CD4-positive, alpha-beta T cell (primary cell): ENCODE measurements around the gene FHDC1. TPM values are rescaled to one million over a fixed set of nuclear protein-coding genes. Genes with fewer than 3 reads are reported as not detected.

ENCODE experiments used
- ATAC-seq: fragments of 200-7000 bp; cut with Tn5 transposase; one replicate; pipeline ENCODE4 v1.10.0; 2022; ENCODE audit warnings: mild to moderate bottlenecking; ENCODE audit not compliant: poor library complexity
- CTCF ChIA-PET: fragments of 350-600 bp; sonication (Branson Sonifier 250); formaldehyde crosslinking; loops from one replicate; lab custom pipeline; 2021; ENCODE audit warnings: antibody characterized with exemption, inconsistent platforms; lab: Charles Lee
- POLR2A ChIA-PET: fragments of 350-600 bp; sonication (Branson Sonifier 250); formaldehyde crosslinking; loops from one replicate; lab custom pipeline; 2021; ENCODE audit warnings: antibody characterized with exemption, inconsistent platforms; lab: Charles Lee
- DNase-seq, 14 experiments: peaks; one replicate each; pipeline ENCODE4 v3.0.0-alpha.2; 2013 to 2020; ENCODE audit warnings: mixed read lengths in 2 of 14
- H3K27ac ChIP-seq, 2 donors: one replicate each; pipeline versions ENCODE4 v1.5.1 to v1.7.0; 2013; ENCODE audit warnings: low read length in 2 of 2, low read depth in 1 of 2, mild to moderate bottlenecking in 1 of 2
- H3K27me3 ChIP-seq, 2 experiments: 1 replicate in 1 of 2; 2 replicates in 1 of 2; pipeline versions ENCODE4 v1.6.1 to v1.7.0; 2013; ENCODE audit warnings: low read length in 2 of 2, control low read depth in 1 of 2, mild to moderate bottlenecking in 1 of 2, moderate library complexity in 1 of 2; ENCODE audit not compliant: insufficient read depth in 2 of 2, control insufficient read depth in 1 of 2
- H3K36me3 ChIP-seq: one replicate; pipeline ENCODE4 v1.6.1; 2013; ENCODE audit warnings: low read length, control low read depth; ENCODE audit not compliant: insufficient read depth
- H3K4me1 ChIP-seq: one replicate; pipeline ENCODE4 v1.6.1; 2013; ENCODE audit warnings: low read length, control low read depth; ENCODE audit not compliant: insufficient read depth
- H3K4me3 ChIP-seq: one replicate; pipeline ENCODE4 v1.5.1; 2013; ENCODE audit warnings: mild to moderate bottlenecking, low read length, moderate library complexity
- H3K9me3 ChIP-seq, 2 experiments: 1 replicate in 1 of 2; 2 replicates in 1 of 2; pipeline versions ENCODE4 v1.6.1 to v1.7.0; 2013; ENCODE audit warnings: low read length in 2 of 2, mild to moderate bottlenecking in 2 of 2, control low read depth in 1 of 2, moderate library complexity in 1 of 2; ENCODE audit not compliant: control insufficient read depth in 1 of 2, insufficient read depth in 1 of 2
- H3K27ac Mint-ChIP-seq: one replicate; pipeline ENCODE4 v1.8.0; 2020; ENCODE audit warnings: mixed read lengths
- H3K27me3 Mint-ChIP-seq: one replicate; pipeline ENCODE4 v1.8.0; 2021; ENCODE audit warnings: mixed read lengths
- H3K36me3 Mint-ChIP-seq: one replicate; pipeline ENCODE4 v1.8.0; 2021; ENCODE audit warnings: low read depth, mixed read lengths
- H3K4me1 Mint-ChIP-seq: one replicate; pipeline ENCODE4 v1.8.0; 2021; ENCODE audit warnings: low read depth, mixed read lengths
- H3K4me3 Mint-ChIP-seq: one replicate; pipeline ENCODE4 v1.8.0; 2020; ENCODE audit warnings: mild to moderate bottlenecking, mixed read lengths
- H3K9me3 Mint-ChIP-seq: one replicate; pipeline ENCODE4 v1.8.0; 2020; ENCODE audit warnings: mixed read lengths
- CTCF ChIP-seq: fragments of 200-600 bp; IDR thresholded peaks from one replicate; pipeline ENCODE4 v1.8.0; 2022; ENCODE audit warnings: antibody characterized with exemption, mild to moderate bottlenecking
- intact Hi-C, 2 experiments: fragments of 100-400 bp; cut with DNase I in 1 of 2; cut with micrococcal nuclease in 1 of 2; formaldehyde crosslinking; loops; one replicate each; pipeline versions ENCODE4 v1.15.1 to v1.9.0; 2023 to 2025; cut with DNase I, micrococcal nuclease
- total RNA-seq, 174 experiments: library from RNA in 2 of 174; stranded (reverse) in 2 of 174; gene quantifications; one replicate each; pipeline ENCODE4 v1.2.3 and lab custom pipeline; 2021 to 2026

The FHDC1 gene
- total RNA-seq, 2 experiments from 2014 or later: 0.03 TPM; not detected in 1

- no peak for TF ChIP-seq CTCF
- intact Hi-C loops: no loop called here
- H3K9me3 Mint-ChIP-seq: no peaks in the 10 kb centered on the region
- no peak overlapping the region for H3K4me3 ChIP-seq
- peaks cover 28% of the 10 kb centered on the region for H3K27me3 Mint-ChIP-seq
- no peaks in the 10 kb centered on the region for H3K4me1 ChIP-seq
- H3K27ac Mint-ChIP-seq: no peak overlapping the region
- H3K4me3 Mint-ChIP-seq: no peak overlapping the region
- POLR2A ChIA-PET: no interaction called here
- no peak for ATAC-seq
- no peaks in the 10 kb centered on the region for H3K36me3 ChIP-seq
- no peak overlapping the region for H3K27ac ChIP-seq
- CTCF ChIA-PET: no interaction called here
- DNase-seq: no peak
- no peaks in the 10 kb centered on the region for H3K36me3 Mint-ChIP-seq
- no peaks in the 10 kb centered on the region for H3K4me1 Mint-ChIP-seq
- H3K9me3 ChIP-seq: no peaks in the 10 kb centered on the region
- H3K27me3 ChIP-seq: peaks cover 0 to 4% of the 10 kb centered on the region in 2 experiments
Observed at GRCh38 chr4:152951348-152951747, 15.2 kb downstream of the FHDC1 start.

GRCh38 chr4:152953514-152953913 lies 17.4 kb downstream of the FHDC1 start:
- DNase-seq (no peak), ATAC-seq (no peak)
- Mint-ChIP-seq H3K36me3 (no peaks in the 10 kb centered on the region), H3K9me3 (no peaks in the 10 kb centered on the region), H3K4me3 (no peak overlapping the region), H3K4me1 (no peaks in the 10 kb centered on the region), H3K27ac (no peak overlapping the region), H3K27me3 (peaks cover 17% of the 10 kb centered on the region)
- Histone ChIP-seq H3K4me3 (no peak overlapping the region), H3K27ac (no peak overlapping the region), H3K9me3 (no peaks in the 10 kb centered on the region), H3K27me3 (peaks cover 0 to 4% of the 10 kb centered on the region in 2 experiments), H3K4me1 (no peaks in the 10 kb centered on the region), H3K36me3 (no peaks in the 10 kb centered on the region)
- intact Hi-C loops: no loop called here
- no peak for TF ChIP-seq CTCF
- POLR2A ChIA-PET: no interaction called here
- CTCF ChIA-PET: no interaction called here

- Histone ChIP-seq H3K4me3 (no peak overlapping the region), H3K27ac (no peak overlapping the region), H3K36me3 (no peaks in the 10 kb centered on the region), H3K4me1 (no peaks in the 10 kb centered on the region), H3K27me3 (peaks cover 0 to 4% of the 10 kb centered on the region in 2 experiments), H3K9me3 (no peaks in the 10 kb centered on the region)
- Mint-ChIP-seq H3K4me3 (no peak overlapping the region), H3K27me3 (peaks cover 14% of the 10 kb centered on the region), H3K9me3 (no peaks in the 10 kb centered on the region), H3K36me3 (no peaks in the 10 kb centered on the region), H3K27ac (no peak overlapping the region), H3K4me1 (no peaks in the 10 kb centered on the region)
- CTCF ChIA-PET: interaction anchor here (0.9 kb wide), 1 partner anchor 9 kb away, joined by 3 read pairs; no protein-coding TSS in a partner anchor
- no peak for TF ChIP-seq CTCF
- DNase-seq: no peak
- intact Hi-C loops: no loop called here
- ATAC-seq: no peak
- POLR2A ChIA-PET: no interaction called here
Observed at GRCh38 chr4:152954741-152955140, 18.6 kb downstream of the FHDC1 start.
